ENCODE measurements around the gene NRDE2.
"Not testable (repeated sequence)": the region's sequence is repeated elsewhere in the genome, so short reads cannot be mapped to it uniquely, and the experiment has no call there.

The NRDE2 gene

GRCh38 chr14:90341232-90341631, 9.5 kb upstream of the NRDE2 start:
- DNase-seq: not testable (repeated sequence)

GRCh38 chr14:90336985-90337384, 5.2 kb upstream of the NRDE2 start:
- no peak for DNase-seq

GRCh38 chr14:90336401-90336800, 4.7 kb upstream of the NRDE2 start:
- DNase-seq: no peak

- no peak for DNase-seq
Observed at GRCh38 chr14:90332271-90332584, 487 bp upstream of the NRDE2 start.

- no peak for DNase-seq
Observed at GRCh38 chr14:90330203-90331196, 1.2 kb downstream of the NRDE2 start.

- DNase-seq: peak; percentile 66
Observed at GRCh38 chr14:90321891-90322290, 9.8 kb downstream of the NRDE2 start.

GRCh38 chr14:90319634-90320541, 11.9 kb downstream of the NRDE2 start:
- DNase-seq: peak; percentile 49

- DNase-seq: no peak
Observed at GRCh38 chr14:90319173-90319572, 12.6 kb downstream of the NRDE2 start.

GRCh38 chr14:90318016-90318415, 13.7 kb downstream of the NRDE2 start:
- DNase-seq: no peak

- DNase-seq: no peak
Observed at GRCh38 chr14:90317286-90317685, 14.5 kb downstream of the NRDE2 start.

GRCh38 chr14:90308561-90308960, 23.2 kb downstream of the NRDE2 start:
- DNase-seq: no peak

- DNase-seq: no peak
Observed at GRCh38 chr14:90305176-90305601, 26.6 kb downstream of the NRDE2 start.

GRCh38 chr14:90304502-90304901, 27.2 kb downstream of the NRDE2 start:
- no peak for DNase-seq

- DNase-seq: no peak
Observed at GRCh38 chr14:90303473-90303872, 28.3 kb downstream of the NRDE2 start.

- no peak for DNase-seq
Observed at GRCh38 chr14:90302529-90303303, 29.0 kb downstream of the NRDE2 start.

GRCh38 chr14:90301668-90302090, 30.1 kb downstream of the NRDE2 start:
- DNase-seq: peak; percentile 45

GRCh38 chr14:90301122-90301521, 30.6 kb downstream of the NRDE2 start:
- no peak for DNase-seq

GRCh38 chr14:90300611-90301047, 31.1 kb downstream of the NRDE2 start:
- DNase-seq: peak; percentile 7

GRCh38 chr14:90299408-90299807, 32.3 kb downstream of the NRDE2 start:
- DNase-seq: no peak

- no peak for DNase-seq
Observed at GRCh38 chr14:90297876-90298629, 33.7 kb downstream of the NRDE2 start.

GRCh38 chr14:90296641-90297040, 35.1 kb downstream of the NRDE2 start:
- DNase-seq: no peak

Measured in NCI-H82 (cell line).